HG02884 (cell line): Measurements from ENCODE around the gene CYP1B1.
"Not testable (repeated sequence)": the region's sequence is repeated elsewhere in the genome, so short reads cannot be mapped to it uniquely, and the experiment has no call there.

Experiments
- ATAC-seq: cut with Tn5 transposase; IDR thresholded peaks from one replicate; pipeline ENCODE4 v1.9.1; 2021; ENCODE audit warnings: mild to moderate bottlenecking, moderate library complexity; ENCODE audit not compliant: unreplicated experiment

The CYP1B1 gene

GRCh38 chr2:38075507-38076151 lies at the start of gene CYP1B1:
TSS of gene CYP1B1 (minus strand) at chr2:38076151. CDS start at chr2:38075388, 763 bp downstream.
- no peak for ATAC-seq

GRCh38 chr2:38125007-38125406 lies 49.1 kb upstream of the CYP1B1 start:
- no peak for ATAC-seq

GRCh38 chr2:38123911-38124310 lies 48.0 kb upstream of the CYP1B1 start:
- no peak for ATAC-seq

- no peak for ATAC-seq
Observed at GRCh38 chr2:38122344-38122743, 46.4 kb upstream of the CYP1B1 start.

GRCh38 chr2:38121481-38121880 lies 45.5 kb upstream of the CYP1B1 start:
- ATAC-seq = no peak

GRCh38 chr2:38120829-38121228 lies 44.9 kb upstream of the CYP1B1 start:
- no peak for ATAC-seq

GRCh38 chr2:38120264-38120592 lies 44.3 kb upstream of the CYP1B1 start:
- ATAC-seq = no peak

- no peak for ATAC-seq
Observed at GRCh38 chr2:38116762-38117161, 40.8 kb upstream of the CYP1B1 start.

- no peak for ATAC-seq
Observed at GRCh38 chr2:38115216-38116032, 39.5 kb upstream of the CYP1B1 start.

- ATAC-seq = no peak
Observed at GRCh38 chr2:38113981-38114708, 38.2 kb upstream of the CYP1B1 start.

GRCh38 chr2:38113051-38113450 lies 37.1 kb upstream of the CYP1B1 start:
- ATAC-seq = no peak

GRCh38 chr2:38111350-38111749 lies 35.4 kb upstream of the CYP1B1 start:
- not testable (repeated sequence) for ATAC-seq

GRCh38 chr2:38109732-38110181 lies 33.8 kb upstream of the CYP1B1 start:
- ATAC-seq = no peak

- no peak for ATAC-seq
Observed at GRCh38 chr2:38108907-38109731, 33.2 kb upstream of the CYP1B1 start.

GRCh38 chr2:38107738-38108410 lies 31.9 kb upstream of the CYP1B1 start:
- no peak for ATAC-seq

GRCh38 chr2:38106405-38107094 lies 30.6 kb upstream of the CYP1B1 start:
- no peak for ATAC-seq

GRCh38 chr2:38105922-38106321 lies 30.0 kb upstream of the CYP1B1 start:
- no peak for ATAC-seq

GRCh38 chr2:38104598-38104997 lies 28.6 kb upstream of the CYP1B1 start:
- ATAC-seq = no peak

- ATAC-seq = no peak
Observed at GRCh38 chr2:38100328-38100727, 24.4 kb upstream of the CYP1B1 start.
